ENCODE results near the gene ACP7. TPM values are rescaled to one million over a fixed set of nuclear protein-coding genes. Genes with fewer than 3 reads are reported as not detected.
A peak's percentile ranks its signal among the peaks of the same experiment; 100 is the strongest.

The ACP7 gene
- total RNA-seq, 1 experiment from 2014 or later = 5.4 TPM

DNA sequence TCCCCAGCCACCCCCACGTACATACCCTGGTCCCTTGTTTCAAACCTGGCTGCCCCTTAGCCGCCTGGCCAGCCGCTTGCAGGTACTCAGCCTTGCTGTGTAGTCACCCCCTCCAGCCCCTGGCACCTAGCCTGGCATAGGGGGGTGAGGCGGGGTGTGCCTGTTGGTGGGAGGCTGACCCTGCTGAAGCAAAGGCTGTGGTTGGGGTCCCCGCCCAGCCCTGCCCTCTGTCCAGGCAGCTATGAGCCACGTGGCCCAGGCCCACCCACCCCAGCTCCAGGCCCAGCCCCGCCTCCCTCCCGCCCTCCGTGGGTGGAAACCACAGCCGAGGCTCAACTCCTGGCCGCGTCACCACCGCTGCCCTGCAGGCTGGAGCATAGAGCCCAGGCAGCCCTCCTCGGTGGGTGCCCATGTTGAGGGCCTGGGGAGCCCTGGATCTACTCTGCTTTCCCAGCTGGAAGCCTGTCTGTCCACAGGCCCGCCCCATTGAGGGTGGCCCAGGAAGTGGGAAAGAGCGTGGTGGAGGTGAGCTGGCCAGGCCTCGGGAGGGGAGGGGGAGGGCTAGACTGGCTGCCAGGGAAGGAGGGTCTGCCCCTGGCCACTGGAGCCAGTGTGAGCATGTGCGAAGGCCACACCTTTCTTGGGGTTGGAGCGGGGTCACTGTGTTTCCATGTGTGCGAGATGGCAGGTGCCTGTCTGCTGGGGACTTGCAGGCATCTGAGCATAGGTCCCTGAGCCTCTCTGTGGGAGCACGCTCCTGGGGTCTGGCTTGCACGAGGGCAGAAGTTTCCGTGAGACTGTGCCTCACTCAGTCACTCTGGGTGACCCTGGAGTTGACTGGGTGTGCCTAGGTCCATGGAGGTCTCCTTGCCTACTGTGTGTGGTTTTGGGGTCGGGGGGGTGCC lies 72.4 kb downstream of the ACP7 start:
- Histone ChIP-seq H3K36me3 (ENCODE audit: low read depth) (no peaks in the 10 kb centered on the region), H3F3A (ENCODE audit: insufficient read depth, low read depth) (peaks cover 37% of the 10 kb centered on the region; the same call in 1 of the 2 replicates), H3K79me2 (ENCODE audit: low read depth) (peaks cover 81% of the 10 kb centered on the region), H3K27ac (no peak overlapping the region), H3K9me2 (ENCODE audit: insufficient read depth) (no peaks in the 10 kb centered on the region), H3K9me3 (ENCODE audit: insufficient read depth, low read depth) (no peaks in the 10 kb centered on the region), H4K20me1 (ENCODE audit: insufficient read depth) (peaks cover 55% of the 10 kb centered on the region), H2AFZ (no peak overlapping the region), H3K4me2 (no peak overlapping the region), H3K27me3 (ENCODE audit: insufficient read depth, low read depth) (no peaks in the 10 kb centered on the region), H3K4me1 (replicated peaks; ENCODE audit: insufficient read depth) (peaks cover 43% of the 10 kb centered on the region), H3K4me3 (no peak overlapping the region)
- TF ChIP-seq EZH2 (IDR thresholded peaks at IDR 0.05; ENCODE audit: low read depth) (no peak), CTCF (conservative IDR thresholded peaks at IDR 0.05) (no peak)
- ChIA-PET POLR2A (ENCODE audit: unreplicated experiment) (no interaction called here), CTCF (interaction anchor here (0.7 kb wide), 1 partner anchor 91 kb away, joined by 11 read pairs; no protein-coding TSS in a partner anchor)
- peak in 1 of 2 experiments; percentile 43 for DNase-seq
- BruUV-seq (replicated peaks) = no TSS peak
- intact Hi-C loops (cut with micrococcal nuclease; ENCODE audit: unreplicated experiment) = no loop called here

- peaks cover 73% of the 10 kb centered on the region for H3K79me2 ChIP-seq (ENCODE audit: low read depth)
- H2AFZ ChIP-seq = no peak overlapping the region
- CTCF ChIA-PET = no interaction called here
- peaks cover 43% of the 10 kb centered on the region for H3K4me1 ChIP-seq (replicated peaks; ENCODE audit: insufficient read depth)
- no peaks in the 10 kb centered on the region for H3K36me3 ChIP-seq (ENCODE audit: low read depth)
- TF ChIP-seq CTCF (conservative IDR thresholded peaks at IDR 0.05) (no peak), EZH2 (IDR thresholded peaks at IDR 0.05; ENCODE audit: low read depth) (no peak)
- no peak overlapping the region for H3K4me2 ChIP-seq
- no peak overlapping the region for H3K27ac ChIP-seq
- H3F3A ChIP-seq (ENCODE audit: insufficient read depth, low read depth) = peaks cover 37% of the 10 kb centered on the region; the same call in 1 of the 2 replicates
- no peaks in the 10 kb centered on the region for H3K9me2 ChIP-seq (ENCODE audit: insufficient read depth)
- no peaks in the 10 kb centered on the region for H3K9me3 ChIP-seq (ENCODE audit: insufficient read depth, low read depth)
- no peak overlapping the region for H3K4me3 ChIP-seq
- intact Hi-C loops (cut with micrococcal nuclease; ENCODE audit: unreplicated experiment) = no loop called here
- no peak for DNase-seq
- H3K27me3 ChIP-seq (ENCODE audit: insufficient read depth, low read depth) = no peaks in the 10 kb centered on the region
- no TSS peak for BruUV-seq (replicated peaks)
- H4K20me1 ChIP-seq (ENCODE audit: insufficient read depth) = peaks cover 55% of the 10 kb centered on the region
- POLR2A ChIA-PET (ENCODE audit: unreplicated experiment) = no interaction called here
Measured at GRCh38 chr19:39157275-39157996, 73.3 kb downstream of the ACP7 start.

DNA sequence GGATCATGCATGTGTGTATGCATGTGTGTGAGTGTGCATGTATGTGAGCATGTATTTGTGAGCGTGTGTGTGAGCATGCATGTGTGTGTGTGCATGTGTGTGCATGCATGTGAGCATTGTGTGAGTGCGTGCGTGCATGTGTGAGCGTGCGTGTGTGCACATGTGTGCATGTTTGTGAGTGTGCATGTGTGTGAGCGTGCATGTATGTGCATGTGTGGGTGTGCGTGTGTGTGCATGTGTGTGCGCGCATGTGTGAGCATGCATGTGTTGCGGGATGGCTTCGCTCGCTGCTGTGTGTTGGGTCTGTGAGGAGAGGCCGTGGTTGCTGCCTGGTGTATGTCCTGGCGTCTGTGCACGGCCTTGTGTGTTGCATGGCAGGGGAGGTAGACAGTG lies 73.8 kb downstream of the ACP7 start:
- H3K4me2 ChIP-seq = no peak overlapping the region
- BruUV-seq (replicated peaks) = no TSS peak
- TF ChIP-seq CTCF (conservative IDR thresholded peaks at IDR 0.05) = no peak
- TF ChIP-seq EZH2 (IDR thresholded peaks at IDR 0.05; ENCODE audit: low read depth) = no peak
- no peaks in the 10 kb centered on the region for H3K27me3 ChIP-seq (ENCODE audit: insufficient read depth, low read depth)
- H3F3A ChIP-seq (ENCODE audit: insufficient read depth, low read depth) = peaks cover 37% of the 10 kb centered on the region; the same call in 1 of the 2 replicates
- no peaks in the 10 kb centered on the region for H3K9me2 ChIP-seq (ENCODE audit: insufficient read depth)
- H3K27ac ChIP-seq = no peak overlapping the region
- peaks cover 55% of the 10 kb centered on the region for H4K20me1 ChIP-seq (ENCODE audit: insufficient read depth)
- CTCF ChIA-PET = no interaction called here
- intact Hi-C loops (cut with micrococcal nuclease; ENCODE audit: unreplicated experiment) = no loop called here
- DNase-seq = no peak
- no peaks in the 10 kb centered on the region for H3K9me3 ChIP-seq (ENCODE audit: insufficient read depth, low read depth)
- no peak overlapping the region for H2AFZ ChIP-seq
- POLR2A ChIA-PET (ENCODE audit: unreplicated experiment) = no interaction called here
- H3K36me3 ChIP-seq (ENCODE audit: low read depth) = no peaks in the 10 kb centered on the region
- no peak overlapping the region for H3K4me3 ChIP-seq
- peaks cover 43% of the 10 kb centered on the region for H3K4me1 ChIP-seq (replicated peaks; ENCODE audit: insufficient read depth)
- peaks cover 70% of the 10 kb centered on the region for H3K79me2 ChIP-seq (ENCODE audit: low read depth)

All from PC-9 (cell line).